ENCODE measurements around the gene PRUNE2. TPM values are rescaled to one million over a fixed set of nuclear protein-coding genes. Genes with fewer than 3 reads are reported as not detected.
A peak's percentile ranks its signal among the peaks of the same experiment; 100 is the strongest.

The PRUNE2 gene
- total RNA-seq, 1 experiment from 2014 or later = 0.48 TPM

- no peak for DNase-seq
- no peak overlapping the region for H3K4me2 ChIP-seq (ENCODE audit: low read depth, low read length, poor library complexity, severe bottlenecking)
- no peak overlapping the region for H3K9ac ChIP-seq (ENCODE audit: low read length)
Observed at GRCh38 chr9:76638001-76638400, 267.9 kb downstream of the PRUNE2 start.

GRCh38 chr9:76637416-76637815 lies 268.5 kb downstream of the PRUNE2 start:
- no peak overlapping the region for H3K4me2 ChIP-seq (ENCODE audit: low read depth, low read length, poor library complexity, severe bottlenecking)
- peaks cover 7% of the 10 kb centered on the region for H3K4me1 ChIP-seq (ENCODE audit: low read length)
- no peaks in the 10 kb centered on the region; the same call in 1 of the 2 replicates for H3K27me3 ChIP-seq (ENCODE audit: low read length)
- H4K20me1 ChIP-seq (ENCODE audit: insufficient read depth, low read depth, low read length) = no peaks in the 10 kb centered on the region
- H3K9ac ChIP-seq (ENCODE audit: low read length) = no peak overlapping the region
- no peak for DNase-seq
- H3K27ac ChIP-seq (ENCODE audit: low read length) = no peak overlapping the region
- no peak overlapping the region for H2AFZ ChIP-seq (ENCODE audit: low read length)
- H3K79me2 ChIP-seq (ENCODE audit: low read length) = no peaks in the 10 kb centered on the region
- no peak overlapping the region for H3K4me3 ChIP-seq (ENCODE audit: low read length)
- no peaks in the 10 kb centered on the region for H3K9me3 ChIP-seq (ENCODE audit: low read length)
- no peaks in the 10 kb centered on the region for H3K36me3 ChIP-seq (ENCODE audit: insufficient read depth, low read length)
- H3K9me2 ChIP-seq (replicated peaks; ENCODE audit: insufficient read depth, low read length) = no peaks in the 10 kb centered on the region

More at GRCh38 chr9:76638001-76638400, 267.9 kb downstream of the PRUNE2 start:
- Histone ChIP-seq H3K27me3 (ENCODE audit: low read length) (no peaks in the 10 kb centered on the region; the same call in 1 of the 2 replicates), H3K4me1 (ENCODE audit: low read length) (peaks cover 7% of the 10 kb centered on the region), H2AFZ (ENCODE audit: low read length) (no peak overlapping the region), H3K9me2 (replicated peaks; ENCODE audit: insufficient read depth, low read length) (no peaks in the 10 kb centered on the region), H3K36me3 (ENCODE audit: insufficient read depth, low read length) (no peaks in the 10 kb centered on the region), H3K27ac (ENCODE audit: low read length) (no peak overlapping the region), H3K79me2 (ENCODE audit: low read length) (no peaks in the 10 kb centered on the region), H3K4me3 (ENCODE audit: low read length) (no peak overlapping the region), H4K20me1 (ENCODE audit: insufficient read depth, low read depth, low read length) (no peaks in the 10 kb centered on the region), H3K9me3 (ENCODE audit: low read length) (no peaks in the 10 kb centered on the region)

- Histone ChIP-seq H3K9ac (ENCODE audit: low read length) (no peak overlapping the region), H3K4me2 (ENCODE audit: low read depth, low read length, poor library complexity, severe bottlenecking) (no peak overlapping the region), H3K27me3 (ENCODE audit: low read length) (no peaks in the 10 kb centered on the region), H3K27ac (ENCODE audit: low read length) (no peak overlapping the region), H3K9me3 (ENCODE audit: low read length) (no peaks in the 10 kb centered on the region), H3K36me3 (ENCODE audit: insufficient read depth, low read length) (no peaks in the 10 kb centered on the region), H4K20me1 (ENCODE audit: insufficient read depth, low read depth, low read length) (no peaks in the 10 kb centered on the region), H3K9me2 (replicated peaks; ENCODE audit: insufficient read depth, low read length) (no peaks in the 10 kb centered on the region), H3K4me3 (ENCODE audit: low read length) (no peak overlapping the region), H3K4me1 (ENCODE audit: low read length) (peaks cover 7% of the 10 kb centered on the region), H2AFZ (ENCODE audit: low read length) (no peak overlapping the region), H3K79me2 (ENCODE audit: low read length) (no peaks in the 10 kb centered on the region)
- peak; percentile 51 for DNase-seq
Observed at GRCh38 chr9:76634356-76635054, 271.4 kb downstream of the PRUNE2 start.

- Histone ChIP-seq H3K9ac (ENCODE audit: low read length) (no peak overlapping the region), H3K9me3 (ENCODE audit: low read length) (no peaks in the 10 kb centered on the region), H3K79me2 (ENCODE audit: low read length) (no peaks in the 10 kb centered on the region), H3K27me3 (ENCODE audit: low read length) (no peaks in the 10 kb centered on the region), H3K4me3 (ENCODE audit: low read length) (no peak overlapping the region), H4K20me1 (ENCODE audit: insufficient read depth, low read depth, low read length) (no peaks in the 10 kb centered on the region), H2AFZ (ENCODE audit: low read length) (no peak overlapping the region), H3K27ac (ENCODE audit: low read length) (no peak overlapping the region), H3K9me2 (replicated peaks; ENCODE audit: insufficient read depth, low read length) (no peaks in the 10 kb centered on the region), H3K36me3 (ENCODE audit: insufficient read depth, low read length) (no peaks in the 10 kb centered on the region), H3K4me1 (ENCODE audit: low read length) (peaks cover 7% of the 10 kb centered on the region), H3K4me2 (ENCODE audit: low read depth, low read length, poor library complexity, severe bottlenecking) (no peak overlapping the region)
- DNase-seq = no peak
Observed at GRCh38 chr9:76630916-76631315, 275.0 kb downstream of the PRUNE2 start.

- no peak overlapping the region for H3K4me3 ChIP-seq (ENCODE audit: low read length)
- no peak overlapping the region for H3K4me2 ChIP-seq (ENCODE audit: low read depth, low read length, poor library complexity, severe bottlenecking)
- peaks cover 3% of the 10 kb centered on the region for H3K4me1 ChIP-seq (ENCODE audit: low read length)
- H2AFZ ChIP-seq (ENCODE audit: low read length) = no peak overlapping the region
- no peak for DNase-seq
- no peaks in the 10 kb centered on the region for H3K27me3 ChIP-seq (ENCODE audit: low read length)
- H3K9me3 ChIP-seq (ENCODE audit: low read length) = no peaks in the 10 kb centered on the region
- H3K79me2 ChIP-seq (ENCODE audit: low read length) = no peaks in the 10 kb centered on the region
- no peak overlapping the region for H3K9ac ChIP-seq (ENCODE audit: low read length)
- no peaks in the 10 kb centered on the region for H3K9me2 ChIP-seq (replicated peaks; ENCODE audit: insufficient read depth, low read length)
- no peak overlapping the region for H3K27ac ChIP-seq (ENCODE audit: low read length)
- no peaks in the 10 kb centered on the region for H3K36me3 ChIP-seq (ENCODE audit: insufficient read depth, low read length)
- H4K20me1 ChIP-seq (ENCODE audit: insufficient read depth, low read depth, low read length) = no peaks in the 10 kb centered on the region
Observed at GRCh38 chr9:76629205-76629990, 276.5 kb downstream of the PRUNE2 start.

- no peak overlapping the region for H2AFZ ChIP-seq (ENCODE audit: low read length)
- no peaks in the 10 kb centered on the region for H4K20me1 ChIP-seq (ENCODE audit: insufficient read depth, low read depth, low read length)
- no peaks in the 10 kb centered on the region for H3K4me1 ChIP-seq (ENCODE audit: low read length)
- H3K9me2 ChIP-seq (replicated peaks; ENCODE audit: insufficient read depth, low read length) = no peaks in the 10 kb centered on the region
- no peaks in the 10 kb centered on the region for H3K27me3 ChIP-seq (ENCODE audit: low read length)
- no peaks in the 10 kb centered on the region for H3K79me2 ChIP-seq (ENCODE audit: low read length)
- H3K4me3 ChIP-seq (ENCODE audit: low read length) = no peak overlapping the region
- H3K4me2 ChIP-seq (ENCODE audit: low read depth, low read length, poor library complexity, severe bottlenecking) = no peak overlapping the region
- no peak overlapping the region for H3K27ac ChIP-seq (ENCODE audit: low read length)
- no peak for DNase-seq
- H3K36me3 ChIP-seq (ENCODE audit: insufficient read depth, low read length) = no peaks in the 10 kb centered on the region
- H3K9ac ChIP-seq (ENCODE audit: low read length) = no peak overlapping the region
- no peaks in the 10 kb centered on the region for H3K9me3 ChIP-seq (ENCODE audit: low read length)
Observed at GRCh38 chr9:76628155-76628554, 277.8 kb downstream of the PRUNE2 start.

- DNase-seq = no peak
- Histone ChIP-seq H3K4me1 (ENCODE audit: low read length) (no peaks in the 10 kb centered on the region), H3K4me2 (ENCODE audit: low read depth, low read length, poor library complexity, severe bottlenecking) (no peak overlapping the region)
Observed at GRCh38 chr9:76626980-76627379, 278.9 kb downstream of the PRUNE2 start.

GRCh38 chr9:76626141-76626540 lies 279.8 kb downstream of the PRUNE2 start:
- H3K27me3 ChIP-seq (ENCODE audit: low read length) = no peaks in the 10 kb centered on the region
- no peaks in the 10 kb centered on the region for H3K4me1 ChIP-seq (ENCODE audit: low read length)
- H3K79me2 ChIP-seq (ENCODE audit: low read length) = no peaks in the 10 kb centered on the region
- no peak overlapping the region for H2AFZ ChIP-seq (ENCODE audit: low read length)
- DNase-seq = no peak
- H3K4me3 ChIP-seq (ENCODE audit: low read length) = no peak overlapping the region
- no peaks in the 10 kb centered on the region for H3K36me3 ChIP-seq (ENCODE audit: insufficient read depth, low read length)
- H3K9ac ChIP-seq (ENCODE audit: low read length) = no peak overlapping the region
- no peaks in the 10 kb centered on the region for H4K20me1 ChIP-seq (ENCODE audit: insufficient read depth, low read depth, low read length)
- no peak overlapping the region for H3K4me2 ChIP-seq (ENCODE audit: low read depth, low read length, poor library complexity, severe bottlenecking)
- H3K27ac ChIP-seq (ENCODE audit: low read length) = no peak overlapping the region
- H3K9me2 ChIP-seq (replicated peaks; ENCODE audit: insufficient read depth, low read length) = no peaks in the 10 kb centered on the region
- no peaks in the 10 kb centered on the region for H3K9me3 ChIP-seq (ENCODE audit: low read length)

More at GRCh38 chr9:76626980-76627379, 278.9 kb downstream of the PRUNE2 start:
- Histone ChIP-seq H3K4me3 (ENCODE audit: low read length) (no peak overlapping the region), H4K20me1 (ENCODE audit: insufficient read depth, low read depth, low read length) (no peaks in the 10 kb centered on the region), H3K79me2 (ENCODE audit: low read length) (no peaks in the 10 kb centered on the region), H2AFZ (ENCODE audit: low read length) (no peak overlapping the region), H3K9ac (ENCODE audit: low read length) (no peak overlapping the region), H3K36me3 (ENCODE audit: insufficient read depth, low read length) (no peaks in the 10 kb centered on the region), H3K27me3 (ENCODE audit: low read length) (no peaks in the 10 kb centered on the region), H3K27ac (ENCODE audit: low read length) (no peak overlapping the region), H3K9me3 (ENCODE audit: low read length) (no peaks in the 10 kb centered on the region), H3K9me2 (replicated peaks; ENCODE audit: insufficient read depth, low read length) (no peaks in the 10 kb centered on the region)

All from Karpas-422 (cell line).